NCI-H526 (cell line): Measurements from ENCODE around the gene DSTYK.
"Not testable (repeated sequence)": the region's sequence is repeated elsewhere in the genome, so short reads cannot be mapped to it uniquely, and the experiment has no call there.

Experiments
- DNase-seq, 2 experiments: peaks; one replicate each; lab custom pipeline; 2025; lab: John Stamatoyannopoulos, UW

DSTYK gene

GRCh38 chr1:205170532-205171269 is 40.8 kb downstream of the DSTYK start:
- no peak for DNase-seq

DNA sequence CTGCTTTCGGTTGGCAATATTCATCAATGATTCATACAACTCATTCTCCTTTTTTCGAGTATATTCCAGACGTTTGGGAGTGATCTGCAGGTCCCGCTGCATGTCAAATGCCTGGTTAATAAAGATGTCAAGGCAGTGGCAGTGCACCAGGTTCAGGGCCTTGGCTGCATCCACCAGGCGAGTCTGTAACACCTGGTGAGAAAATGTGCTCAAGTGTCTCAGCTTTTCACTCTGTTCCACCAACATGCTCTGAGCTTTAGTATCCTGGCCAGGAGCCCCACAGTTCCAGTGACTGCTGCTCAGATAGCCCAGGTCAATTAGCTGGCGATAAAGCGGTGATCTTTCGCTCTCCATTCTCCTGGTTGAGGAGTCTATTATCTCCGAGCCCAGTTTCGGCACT is 42.3 kb downstream of the DSTYK start:
- no peak for DNase-seq

DNA sequence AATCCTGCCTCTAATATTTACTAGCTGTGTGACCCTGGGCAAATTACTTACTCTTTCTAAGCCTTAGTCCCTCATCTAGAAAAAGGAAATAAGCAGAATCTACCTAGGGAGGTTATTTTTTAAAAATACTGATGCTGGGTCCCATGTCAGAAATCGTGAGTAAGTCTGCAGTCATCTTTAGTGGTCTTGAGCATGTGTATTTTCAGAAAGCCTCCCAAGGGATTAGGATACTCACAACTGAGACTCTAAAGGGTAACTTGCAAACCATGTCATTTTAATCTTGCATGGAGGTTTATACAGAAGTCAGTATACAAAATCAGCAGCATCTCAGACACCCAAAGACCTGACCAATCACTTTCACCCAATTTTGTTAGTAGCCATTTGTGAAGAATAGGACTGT is 43.2 kb downstream of the DSTYK start:
- no peak for DNase-seq

DNA sequence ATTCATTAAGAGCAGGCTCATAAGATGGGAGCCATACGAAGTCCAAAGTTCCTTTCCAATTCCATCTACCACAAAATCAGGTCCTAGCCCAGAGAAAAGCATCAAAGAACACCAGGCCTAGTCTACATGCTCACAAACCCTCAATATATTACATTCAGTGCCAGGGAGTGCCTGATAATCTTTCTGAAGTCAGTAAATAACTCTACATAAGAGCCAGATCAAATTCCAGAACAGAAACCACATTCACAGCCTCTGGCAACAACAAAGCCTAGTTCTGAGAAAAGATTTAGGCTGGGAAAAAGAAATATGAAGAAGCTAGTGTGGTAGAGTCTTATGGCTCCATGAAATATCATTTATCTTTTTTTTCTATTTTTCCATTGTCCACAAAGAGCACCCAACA is 49.2 kb downstream of the DSTYK start:
- DNase-seq, result no peak

- DNase-seq, result no peak
These were observed 50.4 kb downstream of the DSTYK start for GRCh38 chr1:205161076-205161475.

- no peak for DNase-seq
These were observed 53.4 kb downstream of the DSTYK start for GRCh38 chr1:205158048-205158616.

- not testable (repeated sequence) for DNase-seq
These were observed 55.7 kb downstream of the DSTYK start for GRCh38 chr1:205155665-205156377.

DNA sequence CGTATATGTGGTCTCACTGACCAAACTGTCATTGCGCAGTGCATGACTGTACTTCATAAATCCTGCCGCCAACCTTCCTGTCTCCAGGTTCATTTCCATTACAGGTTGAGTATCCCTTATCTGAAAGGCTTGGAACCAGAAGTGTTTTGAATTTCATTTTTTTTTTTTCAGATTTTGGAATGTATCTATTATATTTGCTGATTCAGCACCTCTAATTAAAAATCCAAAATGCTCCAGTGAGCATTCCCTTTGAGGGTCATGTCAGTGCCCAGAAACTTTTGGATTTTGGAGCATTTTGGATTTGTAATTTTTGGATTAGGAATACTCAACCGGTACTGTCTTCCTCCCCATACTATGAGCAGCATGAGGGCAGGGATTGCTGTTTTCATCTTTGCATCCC is 59.0 kb downstream of the DSTYK start:
- DNase-seq, result no peak

DNA sequence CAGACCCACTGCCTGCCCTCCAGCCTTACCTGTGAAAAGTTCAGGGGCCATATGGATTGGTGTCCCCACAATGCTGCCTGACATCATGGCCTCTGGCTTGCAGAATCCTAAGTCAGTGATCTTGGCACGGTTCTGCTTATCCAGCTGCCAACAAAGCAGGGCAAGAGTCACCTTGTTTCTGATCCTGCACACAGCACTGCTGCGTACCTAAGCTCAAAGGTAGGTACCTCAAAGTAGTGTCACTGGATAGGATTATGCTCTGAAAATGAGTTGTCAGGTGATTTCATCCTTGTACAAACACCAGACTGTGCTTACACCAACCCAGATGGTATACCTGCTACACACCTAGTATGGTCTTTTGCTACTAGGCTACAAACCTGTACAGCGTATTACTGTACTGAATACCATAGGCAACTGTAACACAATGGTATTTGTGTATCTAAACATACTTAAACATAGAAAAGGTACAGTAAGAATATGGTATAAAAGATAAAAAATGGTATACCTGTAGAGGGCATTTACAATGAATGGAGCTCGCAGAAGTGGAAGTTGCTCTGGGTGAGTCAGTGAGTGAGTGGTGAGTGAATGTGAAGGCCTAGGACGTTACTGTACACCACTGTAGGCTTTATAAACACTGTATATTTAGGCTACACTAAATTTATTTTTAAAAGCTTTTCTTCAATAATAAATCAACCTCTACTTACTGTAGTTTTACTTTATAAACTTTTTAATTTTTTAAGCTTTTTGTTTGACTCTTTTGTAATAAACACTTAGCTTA is 60.7 kb downstream of the DSTYK start:
- DNase-seq, result no peak

GRCh38 chr1:205147191-205147835 is 64.2 kb downstream of the DSTYK start:
- DNase-seq, result no peak

DNA sequence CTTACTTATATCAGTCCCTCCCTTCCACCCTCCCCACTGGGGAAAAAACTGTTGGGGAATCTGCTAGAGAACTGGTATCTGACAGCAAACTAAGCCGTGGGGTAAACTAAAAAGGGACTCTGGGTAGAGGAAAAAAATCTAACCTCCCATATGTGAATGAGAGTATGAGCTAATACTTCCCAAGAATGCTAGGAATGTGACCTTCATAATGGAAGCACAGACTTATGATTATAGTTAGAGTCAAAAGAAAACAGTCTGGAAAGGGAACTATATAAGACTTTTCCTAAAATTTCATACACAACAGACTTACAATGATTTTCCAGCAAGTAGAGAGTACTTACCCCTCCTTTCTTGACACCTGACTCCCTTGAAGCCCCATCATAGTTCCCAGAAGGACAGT is 66.8 kb downstream of the DSTYK start:
- no peak for DNase-seq

GRCh38 chr1:205144046-205144720 is 67.3 kb downstream of the DSTYK start:
- DNase-seq, result no peak

GRCh38 chr1:205142102-205142469 is 69.4 kb downstream of the DSTYK start:
- DNase-seq, result no peak

GRCh38 chr1:205141236-205142101 is 70.0 kb downstream of the DSTYK start:
- DNase-seq, result peak; percentile 34 to 76

DNA sequence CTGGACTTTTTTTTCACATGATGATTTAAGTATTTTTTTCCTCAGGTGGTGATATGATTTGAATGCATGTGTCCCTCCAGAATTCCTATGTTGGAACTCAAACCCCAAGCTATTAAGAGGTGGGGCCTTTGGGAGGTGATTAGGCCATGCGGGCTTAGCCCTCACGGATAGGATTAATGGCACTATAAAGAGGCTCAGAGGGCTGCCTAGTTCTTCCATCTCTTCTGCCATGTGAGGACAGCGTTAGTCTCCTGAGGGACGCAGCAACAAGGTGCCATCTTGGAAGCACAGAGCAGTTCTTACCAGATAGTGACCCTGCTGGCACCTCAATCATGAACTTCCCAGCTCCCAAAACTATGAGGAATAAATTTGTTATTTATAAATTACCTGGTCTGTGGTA is 71.4 kb downstream of the DSTYK start:
- DNase-seq, result no peak

DNA sequence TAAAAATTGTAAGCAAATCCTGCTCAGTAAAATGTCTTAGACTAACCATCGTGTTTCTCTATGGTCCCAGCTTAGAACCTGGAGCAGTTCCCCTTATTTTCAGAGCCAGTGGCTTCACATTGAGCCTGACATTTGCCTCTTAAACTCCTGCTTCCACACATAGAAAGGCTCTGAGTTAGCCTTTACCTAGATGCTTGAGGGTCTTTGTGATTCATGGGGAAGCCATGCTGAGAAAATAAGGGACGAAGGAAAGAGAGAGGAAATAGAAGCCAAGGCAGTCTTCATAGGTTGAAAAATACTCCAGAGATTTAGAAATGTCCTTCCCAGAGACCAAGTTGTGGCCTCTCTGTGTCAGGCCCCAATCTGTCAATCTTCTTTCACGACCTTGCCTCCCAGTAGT is 73.6 kb downstream of the DSTYK start:
- DNase-seq, result no peak

DNA sequence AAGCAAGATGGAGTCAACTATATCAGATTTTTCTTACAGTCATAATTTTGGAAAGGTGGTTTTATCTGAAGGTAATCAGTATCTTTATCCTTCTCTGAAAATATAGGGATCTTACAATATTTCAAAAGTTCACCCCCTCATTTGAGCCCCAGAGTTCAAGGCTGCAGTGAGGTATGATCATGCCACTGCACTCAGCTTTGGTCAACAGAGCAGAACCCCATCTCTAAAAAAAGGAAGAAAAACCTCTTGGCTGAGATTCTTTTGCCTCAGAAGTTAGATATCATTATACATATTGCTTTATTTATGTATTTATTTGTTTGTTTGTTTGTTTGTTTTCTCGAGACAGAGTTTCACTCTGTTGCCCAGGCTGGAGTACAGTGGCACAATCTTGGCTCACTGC is 78.2 kb downstream of the DSTYK start:
- DNase-seq, result no peak

GRCh38 chr1:205129447-205130029 is 82.0 kb downstream of the DSTYK start:
- no peak for DNase-seq

DNA sequence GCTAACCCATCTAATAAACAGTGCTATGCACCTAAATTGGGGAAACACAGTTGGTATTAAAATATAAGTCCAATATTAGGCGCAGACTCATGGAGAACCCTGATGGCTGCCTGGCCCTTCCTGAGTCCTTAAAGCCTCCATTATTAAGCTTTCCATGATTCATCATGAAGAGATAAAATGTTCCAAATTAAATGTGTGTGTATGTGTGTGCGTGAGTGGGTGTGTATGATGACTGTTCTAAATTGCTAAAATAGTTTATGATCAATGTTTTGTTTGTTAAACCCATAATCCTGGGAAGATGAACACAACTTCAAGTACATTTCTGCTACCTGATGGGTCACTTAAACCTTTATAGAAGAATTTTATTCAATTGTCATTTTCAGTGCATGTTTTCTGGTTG is 83.5 kb downstream of the DSTYK start:
- DNase-seq, result no peak

DNA sequence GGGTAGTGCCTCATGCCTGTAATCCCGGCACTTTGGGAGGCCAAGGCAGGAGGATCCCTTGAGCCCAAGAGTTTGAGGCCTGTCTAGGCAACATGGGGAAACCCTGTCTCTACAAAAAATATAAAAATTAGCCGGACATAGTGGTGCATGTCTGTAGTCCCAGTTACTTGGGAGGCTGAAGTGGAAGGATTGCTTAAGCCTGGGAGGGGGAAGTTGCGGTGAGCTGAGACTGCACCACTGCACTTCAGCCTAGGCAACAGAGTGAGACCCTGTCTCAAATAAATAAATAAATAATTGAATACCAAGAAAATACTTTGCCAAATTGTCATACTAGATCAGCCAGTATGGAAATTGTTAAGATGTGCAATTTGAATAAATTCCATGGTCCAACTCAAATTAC is 83.9 kb downstream of the DSTYK start:
- no peak for DNase-seq
